Middle frontal gyrus (tissue), 1 donor: Measurements from ENCODE around the gene MARK3.

Experiments
- DNase-seq: peaks from one replicate; pipeline ENCODE4 v3.0.0-alpha.2; 2015; ENCODE audit warnings: low spot score; ENCODE audit errors: extremely low spot score

Gene MARK3

GRCh38 chr14:103433916-103434563, 48.8 kb downstream of the MARK3 start:
- DNase-seq, result no peak

- DNase-seq, result no peak
Measured at GRCh38 chr14:103434868-103435442, 49.7 kb downstream of the MARK3 start.

GRCh38 chr14:103436533-103436932, 51.3 kb downstream of the MARK3 start:
- no peak for DNase-seq

GRCh38 chr14:103442288-103442687, 57.1 kb downstream of the MARK3 start:
- DNase-seq, result no peak

- no peak for DNase-seq
Measured at GRCh38 chr14:103443111-103443510, 57.9 kb downstream of the MARK3 start.

- no peak for DNase-seq
Measured at GRCh38 chr14:103444837-103445524, 59.8 kb downstream of the MARK3 start.

- DNase-seq, result no peak
Measured at GRCh38 chr14:103445806-103446205, 60.6 kb downstream of the MARK3 start.

- DNase-seq, result no peak
Measured at GRCh38 chr14:103448097-103448496, 62.9 kb downstream of the MARK3 start.

GRCh38 chr14:103449634-103450161, 64.5 kb downstream of the MARK3 start:
- no peak for DNase-seq

GRCh38 chr14:103450416-103450815, 65.2 kb downstream of the MARK3 start:
- DNase-seq, result no peak

GRCh38 chr14:103451401-103451800, 66.2 kb downstream of the MARK3 start:
- DNase-seq, result no peak

- no peak for DNase-seq
Measured at GRCh38 chr14:103453791-103454190, 68.6 kb downstream of the MARK3 start.

GRCh38 chr14:103456167-103456835, 71.1 kb downstream of the MARK3 start:
- no peak for DNase-seq

- DNase-seq, result no peak
Measured at GRCh38 chr14:103460415-103460814, 75.2 kb downstream of the MARK3 start.

- no peak for DNase-seq
Measured at GRCh38 chr14:103463149-103463548, 77.9 kb downstream of the MARK3 start.

GRCh38 chr14:103463851-103464250, 78.6 kb downstream of the MARK3 start:
- no peak for DNase-seq

- DNase-seq, result no peak
Measured at GRCh38 chr14:103472939-103473338, 87.7 kb downstream of the MARK3 start.

GRCh38 chr14:103474893-103475292, 89.7 kb downstream of the MARK3 start:
- DNase-seq, result no peak

GRCh38 chr14:103476065-103476464, 90.8 kb downstream of the MARK3 start:
- DNase-seq, result no peak

GRCh38 chr14:103476631-103477030, 91.4 kb downstream of the MARK3 start:
- DNase-seq, result no peak

- no peak for DNase-seq
Measured at GRCh38 chr14:103480595-103480994, 95.4 kb downstream of the MARK3 start.

- DNase-seq, result no peak
Measured at GRCh38 chr14:103483600-103483999, 98.4 kb downstream of the MARK3 start.
